Measurements from ENCODE around the gene ZNF559. TPM values are rescaled to one million over a fixed set of nuclear protein-coding genes. Genes with fewer than 3 reads are reported as not detected.

Gene ZNF559
- total and polyA plus RNA-seq, 2 of the 8 experiments (the other 6 are each of a cell fraction or from before 2014, with no cell fraction given) = 10.2 to 17.6 TPM

DNA sequence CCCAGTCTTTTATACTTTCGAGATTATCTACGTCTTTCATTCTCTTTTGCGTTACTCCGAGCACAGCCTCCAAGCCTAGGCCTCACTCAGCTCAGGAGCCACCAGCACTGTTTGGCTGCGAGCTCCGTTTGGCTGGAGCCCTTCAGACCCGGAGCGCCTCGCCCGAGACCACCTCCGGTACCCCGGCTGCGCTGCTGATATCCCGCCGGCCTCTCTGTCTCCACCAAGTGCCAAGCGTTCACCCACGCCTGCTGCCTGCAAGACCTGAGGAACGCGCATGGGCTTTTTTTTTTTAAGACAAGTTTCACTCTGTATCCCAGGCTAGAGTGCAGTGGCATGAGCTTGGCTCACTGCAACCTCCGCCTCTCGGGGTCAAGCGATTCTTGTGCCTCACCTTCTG lies 24.7 kb downstream of the ZNF559 start:
- no peak overlapping the region for H3K9ac ChIP-seq (replicated peaks in 1 of 4; ENCODE audit: extremely low read depth in 1 of 4, low read depth in 3 of 4, low read length in 3 of 4)
- H4K91ac ChIP-seq (replicated peaks; ENCODE audit: insufficient read length, low read length) = no peak overlapping the region
- H4K5ac ChIP-seq (ENCODE audit: insufficient read length, low read depth, low read length) = no peak overlapping the region
- H3K4me2 ChIP-seq (ENCODE audit: insufficient read depth in 1 of 2, low read depth in 2 of 2, low read length in 2 of 2) = no peak overlapping the region
- no peak overlapping the region for H2AK5ac ChIP-seq (ENCODE audit: low read depth, low read length)
- ChIA-PET CTCF (ENCODE audit: partially characterized antibody) (no interaction called here), POLR2A (ENCODE audit: partially characterized antibody) (interaction anchor here (0.5 to 0.6 kb wide), 2 partner anchors 13 to 174 kb away, joined by 3 read pairs; no protein-coding TSS in a partner anchor)
- no peaks in the 10 kb centered on the region for H3K27me3 ChIP-seq (replicated peaks in 1 of 4; ENCODE audit: control insufficient read depth in 3 of 4, extremely low read depth in 1 of 4, insufficient read depth in 3 of 4, low read length in 3 of 4)
- no peak overlapping the region for H3K4me3 ChIP-seq (ENCODE audit: extremely low read depth in 1 of 4, insufficient read depth in 2 of 4, low read depth in 3 of 4, low read length in 4 of 4)
- no peak overlapping the region for H2AFZ ChIP-seq (ENCODE audit: low read length)
- no peak overlapping the region for H4K8ac ChIP-seq (ENCODE audit: extremely low read depth, insufficient read depth, low read length)
- no peak overlapping the region for H2BK5ac ChIP-seq (ENCODE audit: low read depth, low read length)
- no peak overlapping the region for H3K18ac ChIP-seq (ENCODE audit: extremely low read depth, low read length)
- H3K23ac ChIP-seq (ENCODE audit: insufficient read length) = no peak overlapping the region
- no peak overlapping the region for H2BK20ac ChIP-seq (ENCODE audit: low read length)
- H2BK15ac ChIP-seq (ENCODE audit: low read length) = no peak overlapping the region
- no peaks in the 10 kb centered on the region for H3K23me2 ChIP-seq (ENCODE audit: low read depth, low read length)
- DNase-seq (ENCODE audit: low read depth in 1 of 2, low spot score in 2 of 2) = no peak
- no peak overlapping the region for H3K14ac ChIP-seq (ENCODE audit: insufficient read length)
- H2BK12ac ChIP-seq (ENCODE audit: low read depth, low read length) = no peak overlapping the region
- TF ChIP-seq KDM4A (IDR thresholded peaks at IDR 0.05; ENCODE audit: low read depth, low read length, severe bottlenecking) (no peak), ZNF274 (IDR thresholded peaks at IDR 0.05; ENCODE audit: borderline replicate concordance, extremely low read depth, low read length) (no peak), TAF7 (optimal IDR thresholded peaks at IDR 0.05; ENCODE audit: borderline replicate concordance, low read depth, low read length) (no peak), POU5F1 (IDR thresholded peaks at IDR 0.05; ENCODE audit: low read depth, low read length) (no peak), CHD1 (IDR thresholded peaks at IDR 0.05; ENCODE audit: low read depth, low read length) (no peak)
- H3K36me3 ChIP-seq (ENCODE audit: control insufficient read depth in 2 of 4, insufficient read depth in 4 of 4, low read length in 3 of 4) = peaks cover 0 to 38% (median 5%) of the 10 kb centered on the region in 4 experiments; a peak in 5 of 8 replicates
- H3K4ac ChIP-seq (replicated peaks; ENCODE audit: insufficient read length, low read depth, low read length) = no peak overlapping the region
- H3K9me3 ChIP-seq (ENCODE audit: insufficient read depth in 2 of 2, low read depth in 1 of 2, low read length in 1 of 2) = peaks cover 54 to 58% of the 10 kb centered on the region in 2 experiments
- no peaks in the 10 kb centered on the region for H4K20me1 ChIP-seq (replicated peaks in 1 of 2; ENCODE audit: control insufficient read depth in 1 of 2, insufficient read depth in 2 of 2, low read length in 2 of 2)
- H2BK120ac ChIP-seq (replicated peaks; ENCODE audit: low read depth, low read length) = no peak overlapping the region
- FAIRE-seq = no peak
- no peaks in the 10 kb centered on the region for H3K79me2 ChIP-seq (ENCODE audit: control insufficient read depth in 1 of 2, insufficient read depth in 2 of 2, low read length in 2 of 2)
- H3K79me1 ChIP-seq (ENCODE audit: low read depth, low read length) = no peaks in the 10 kb centered on the region
- WGBS, 2 experiments (ENCODE audit: extremely low coverage in 1 of 2, insufficient coverage in 1 of 2, insufficient read length in 1 of 2, insufficient replicate concordance in 2 of 2, low coverage in 1 of 2, low lambda C conversion rate in 2 of 2, missing lambda C conversion rate in 1 of 2) = 94% methylated on average over 22 of the region's 22 CpGs; no CpG with 5 or more reads in 1 of the 2 experiments
- no peak overlapping the region for H3K27ac ChIP-seq (ENCODE audit: low read depth, low read length)
- H3K4me1 ChIP-seq (replicated peaks in 1 of 4; ENCODE audit: control insufficient read depth in 3 of 4, insufficient read depth in 4 of 4, low read length in 3 of 4) = no peaks in the 10 kb centered on the region
- no peak overlapping the region for H3K56ac ChIP-seq (replicated peaks; ENCODE audit: insufficient read length, low read depth, low read length)

Measured in H1 (cell line).